ENCODE results near the gene NRXN3.

The NRXN3 gene

DNA sequence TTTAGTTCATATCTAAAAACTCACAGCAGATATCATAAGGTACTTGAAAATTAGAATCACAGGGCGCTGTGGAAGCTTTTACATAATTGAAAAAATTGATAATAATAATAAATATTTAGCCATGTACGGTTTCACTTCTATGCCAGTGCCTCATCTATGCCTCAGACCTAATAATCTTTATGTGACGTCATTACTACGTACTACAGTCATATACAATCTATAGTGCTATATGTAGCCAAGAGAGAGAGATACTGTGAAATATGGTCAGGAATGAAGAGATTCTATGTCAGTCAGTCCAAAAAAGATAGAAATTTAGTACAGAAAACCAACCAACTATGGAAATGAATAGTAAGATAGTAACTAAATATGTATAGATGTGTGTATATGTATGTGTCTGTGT lies 1010.5 kb downstream of the NRXN3 start:
- DNase-seq: no peak

GRCh38 chr14:79186523-79186922 lies 1016.4 kb downstream of the NRXN3 start:
- no peak for DNase-seq

DNA sequence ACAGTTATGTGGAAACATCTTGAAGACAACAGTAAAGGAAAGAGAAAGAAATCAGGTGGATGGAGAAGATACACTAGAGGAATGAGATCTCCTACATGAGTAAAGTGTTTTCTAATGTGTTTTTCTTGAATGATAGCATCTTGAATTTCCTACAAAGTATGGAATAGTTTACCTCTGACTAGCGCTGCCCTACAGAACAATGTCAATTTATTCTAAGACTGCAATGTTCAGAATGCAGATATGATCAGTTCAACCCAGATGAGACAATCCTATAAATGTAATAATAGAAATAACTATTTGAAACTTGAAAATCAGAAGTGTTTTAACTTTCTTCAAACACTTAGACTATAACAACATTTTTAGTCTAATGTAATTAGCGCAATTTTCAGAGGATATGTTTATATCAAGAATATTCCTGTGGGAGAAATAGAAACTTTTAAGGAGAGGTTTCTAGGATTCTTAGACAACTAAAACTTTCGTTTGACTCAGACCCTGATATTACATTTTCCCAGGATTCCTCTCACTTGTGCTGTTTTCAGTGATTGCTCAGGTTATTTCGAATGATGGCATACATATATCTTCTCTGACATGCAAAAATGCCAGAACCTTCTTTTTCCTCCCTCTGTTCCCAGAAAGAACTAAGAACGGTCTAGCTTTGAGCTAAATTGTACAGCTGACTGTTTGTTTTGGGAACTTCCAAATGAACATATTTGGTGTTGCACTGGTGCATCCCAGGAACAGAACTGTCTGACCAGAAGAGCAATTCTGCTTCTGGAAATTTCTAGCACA lies 1023.7 kb downstream of the NRXN3 start:
- no peak for DNase-seq

GRCh38 chr14:79196216-79196615 lies 1026.0 kb downstream of the NRXN3 start:
- no peak for DNase-seq

GRCh38 chr14:79197516-79197915 lies 1027.3 kb downstream of the NRXN3 start:
- no peak for DNase-seq

- no peak for DNase-seq
Measured at GRCh38 chr14:79199217-79199616, 1029.0 kb downstream of the NRXN3 start.

DNA sequence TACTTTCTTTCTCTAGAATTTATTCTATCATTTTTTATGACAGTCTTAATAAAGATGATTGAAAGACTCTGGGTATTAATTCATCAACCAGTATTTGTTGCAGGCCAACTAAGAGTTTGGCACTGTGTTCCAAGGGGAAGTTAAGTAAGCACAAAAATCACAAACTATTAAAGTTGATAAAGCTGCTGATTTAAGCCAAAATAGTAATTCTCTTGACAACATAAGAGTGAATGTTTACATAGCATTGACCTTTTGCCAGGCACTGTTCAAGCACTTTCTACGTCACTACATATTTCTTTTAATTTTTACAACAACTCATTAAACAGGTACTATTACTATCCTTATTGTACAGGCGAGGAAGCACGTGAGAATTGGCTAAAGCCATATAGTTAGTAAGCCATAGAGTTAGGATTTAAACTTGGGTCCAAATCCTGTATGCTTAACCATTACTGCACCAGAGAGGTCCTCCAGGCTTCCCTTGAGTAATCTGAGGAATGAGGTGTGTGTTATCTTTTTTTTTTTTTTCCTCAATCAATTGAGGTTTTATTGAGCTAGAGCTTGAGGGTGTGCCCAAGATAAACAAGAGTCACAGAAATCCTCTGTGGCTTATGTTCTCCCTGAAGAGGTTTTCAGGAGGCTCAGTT lies 1031.5 kb downstream of the NRXN3 start:
- no peak for DNase-seq

DNA sequence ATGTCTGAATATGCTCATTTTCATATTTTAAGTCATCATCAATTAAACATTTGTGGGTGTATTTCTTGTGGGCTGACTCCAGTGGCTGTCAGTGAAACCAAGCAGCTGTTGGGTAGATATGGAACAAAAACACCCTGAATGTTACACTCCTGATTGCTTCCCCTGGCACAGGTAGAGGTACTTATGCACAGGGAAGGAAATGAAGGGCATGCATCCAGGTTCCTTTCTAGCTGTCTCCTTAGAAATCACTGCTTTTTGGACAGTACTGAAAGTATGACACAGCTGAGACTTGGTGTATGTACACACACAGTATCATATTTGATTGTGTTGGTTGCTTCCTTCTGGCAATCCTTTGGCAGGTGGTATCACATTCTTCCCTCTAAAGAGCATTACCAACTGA lies 1034.4 kb downstream of the NRXN3 start:
- no peak for DNase-seq

DNA sequence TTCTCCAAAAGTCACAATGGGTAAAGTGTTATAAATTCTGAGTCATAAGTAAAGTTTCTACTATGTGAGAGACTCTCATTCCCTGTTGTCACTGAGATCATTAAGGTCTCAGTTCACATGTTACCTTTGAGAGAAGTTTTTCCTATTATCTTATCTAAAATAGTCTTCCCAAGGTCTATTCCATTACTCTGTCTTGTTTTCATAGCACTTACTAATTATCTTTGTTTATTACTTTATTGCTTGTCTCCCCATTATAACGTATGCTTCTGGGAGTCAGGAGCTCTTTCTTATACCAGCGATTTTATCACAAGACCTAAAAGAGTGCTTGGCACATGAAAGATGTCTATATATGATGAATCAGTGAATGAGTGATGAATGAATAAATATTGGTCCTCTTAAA lies 1039.2 kb downstream of the NRXN3 start:
- no peak for DNase-seq

- no peak for DNase-seq
Measured at GRCh38 chr14:79225815-79226214, 1055.6 kb downstream of the NRXN3 start.

DNA sequence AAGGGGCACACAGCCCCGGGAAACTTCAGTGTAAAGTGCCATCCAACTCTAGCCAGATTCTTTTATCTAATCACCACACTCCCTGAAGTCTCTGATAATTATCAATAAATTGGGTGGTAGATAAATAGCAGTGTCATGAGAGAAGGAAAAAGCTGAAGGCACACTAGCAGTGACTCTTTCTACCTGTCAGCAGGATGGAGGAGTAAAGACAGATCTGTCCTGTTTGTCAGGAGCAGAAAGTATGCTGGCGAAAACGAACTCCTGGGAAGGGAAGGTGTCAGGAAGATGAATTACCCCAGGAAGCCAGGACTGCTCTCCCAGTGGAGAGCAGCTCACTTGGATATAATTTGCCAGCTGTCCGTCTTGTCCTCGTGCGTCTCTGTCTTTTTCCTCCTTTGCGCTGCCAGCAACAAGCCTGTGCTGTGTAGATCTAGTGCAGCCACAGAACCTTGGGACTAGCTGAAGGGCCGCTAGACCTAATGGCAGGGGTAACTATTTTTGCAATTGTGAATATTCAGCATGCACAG lies 1059.3 kb downstream of the NRXN3 start:
- DNase-seq: no peak

DNA sequence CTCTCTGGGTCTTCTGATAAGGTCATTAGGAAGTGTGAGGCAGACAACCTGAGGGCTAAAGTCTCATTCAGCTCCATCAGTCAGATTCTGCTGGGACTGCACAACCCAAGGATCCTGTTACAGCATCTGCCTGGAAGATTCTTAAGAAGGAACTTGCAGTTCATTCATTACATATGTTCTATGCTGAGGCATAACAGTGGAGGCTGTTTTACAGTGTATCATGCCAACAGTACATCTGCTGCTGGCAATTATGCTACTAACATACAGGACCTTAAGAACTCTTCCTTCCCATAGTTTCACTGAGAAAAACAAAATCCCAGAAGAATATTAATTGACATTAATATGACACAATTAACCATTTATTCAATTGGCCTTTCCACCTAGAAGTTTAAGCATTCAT lies 1072.5 kb downstream of the NRXN3 start:
- DNase-seq: no peak

DNA sequence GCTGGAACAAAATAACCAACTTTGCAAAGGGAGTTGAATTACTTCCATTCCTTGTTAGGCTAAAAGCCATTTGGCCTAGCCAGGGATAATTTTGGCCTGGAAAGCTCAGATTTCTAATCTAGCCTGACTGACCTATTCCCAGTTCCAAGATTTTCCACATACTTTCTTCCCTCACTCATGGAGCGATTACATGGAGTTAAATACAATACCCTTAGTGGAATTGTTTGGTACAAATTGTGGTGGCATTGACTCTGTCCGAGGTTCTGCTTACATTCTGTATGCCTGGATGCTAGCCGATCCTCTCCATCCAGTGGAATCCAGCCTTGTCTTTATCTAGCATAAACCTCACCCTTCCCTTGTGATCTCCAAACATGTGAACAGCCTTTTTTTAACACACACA lies 1076.0 kb downstream of the NRXN3 start:
- DNase-seq: no peak

DNA sequence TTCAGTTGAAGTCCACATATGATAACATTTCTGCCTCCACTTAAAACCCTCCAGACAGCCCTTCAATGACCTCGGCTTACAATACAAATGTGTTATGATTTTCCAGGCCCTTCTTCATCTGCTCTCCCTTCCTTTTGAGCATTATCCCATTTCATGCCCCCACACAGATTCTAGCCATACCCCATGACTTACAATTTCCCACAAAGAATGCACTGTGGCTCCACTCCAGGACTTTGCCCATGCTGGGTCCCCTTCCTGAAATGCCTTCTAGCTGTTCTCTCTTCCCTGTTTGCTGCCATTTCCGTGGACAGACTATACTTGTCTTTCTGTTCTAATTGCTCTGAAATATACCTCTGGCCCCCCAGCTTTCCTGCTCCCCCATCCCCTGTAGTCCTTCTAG lies 1078.0 kb downstream of the NRXN3 start:
- DNase-seq: no peak

DNA sequence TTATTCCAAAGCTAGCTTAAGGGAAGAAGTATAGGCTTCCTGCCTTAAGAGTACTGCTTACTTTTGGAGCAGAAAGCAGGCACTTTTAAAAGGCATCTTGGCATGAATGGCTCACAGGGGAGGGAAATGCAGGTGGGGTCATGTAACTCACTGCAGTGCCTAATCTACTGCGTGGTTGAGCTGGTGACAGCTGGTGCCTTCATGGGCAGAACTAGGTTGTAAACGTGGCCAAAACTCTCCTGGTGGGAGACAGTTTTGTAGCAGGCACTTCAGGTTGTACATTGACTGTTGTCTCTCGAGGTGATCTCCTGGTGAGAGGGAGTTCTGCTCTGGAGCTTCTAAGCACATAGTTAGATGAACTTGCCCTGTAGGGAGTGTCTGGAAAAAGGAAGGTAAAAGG lies 1078.6 kb downstream of the NRXN3 start:
- no peak for DNase-seq

DNA sequence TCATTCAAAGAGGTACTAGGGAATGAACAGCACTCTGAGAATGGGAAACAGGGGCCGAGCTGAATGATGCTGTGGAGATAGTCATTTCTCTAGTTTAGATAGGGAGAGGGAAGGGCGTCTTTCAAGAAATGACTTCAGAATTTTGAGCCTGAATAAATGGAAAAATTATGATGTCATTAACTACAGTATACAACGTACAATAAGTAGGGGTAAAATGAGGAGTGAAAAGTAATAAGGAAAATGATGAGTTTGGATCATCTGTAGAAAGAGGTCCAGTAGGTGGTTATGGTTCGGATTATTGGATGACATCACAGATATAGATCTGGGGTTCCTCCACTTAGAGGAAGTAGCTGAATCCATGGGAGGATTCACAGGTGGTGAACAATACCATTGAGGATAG lies 1081.1 kb downstream of the NRXN3 start:
- no peak for DNase-seq

DNA sequence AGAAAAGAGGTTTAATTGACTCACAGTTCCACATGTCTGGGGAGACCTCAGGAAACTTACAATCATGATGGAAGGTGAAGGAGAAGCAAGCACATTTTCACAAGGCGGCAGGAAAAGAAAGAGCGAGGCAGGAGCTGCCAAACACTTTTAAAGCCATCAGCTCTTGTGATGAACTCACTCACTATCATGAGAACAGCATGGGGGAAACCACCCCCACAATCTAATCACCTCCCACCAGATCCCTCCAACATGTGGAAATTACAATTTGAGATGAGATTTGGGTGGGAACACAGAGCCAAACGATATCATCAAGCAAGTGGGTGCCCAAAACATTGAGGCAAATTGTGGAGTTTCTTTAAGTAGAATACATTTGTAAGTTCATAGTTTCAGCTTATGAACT lies 1083.4 kb downstream of the NRXN3 start:
- no peak for DNase-seq

DNA sequence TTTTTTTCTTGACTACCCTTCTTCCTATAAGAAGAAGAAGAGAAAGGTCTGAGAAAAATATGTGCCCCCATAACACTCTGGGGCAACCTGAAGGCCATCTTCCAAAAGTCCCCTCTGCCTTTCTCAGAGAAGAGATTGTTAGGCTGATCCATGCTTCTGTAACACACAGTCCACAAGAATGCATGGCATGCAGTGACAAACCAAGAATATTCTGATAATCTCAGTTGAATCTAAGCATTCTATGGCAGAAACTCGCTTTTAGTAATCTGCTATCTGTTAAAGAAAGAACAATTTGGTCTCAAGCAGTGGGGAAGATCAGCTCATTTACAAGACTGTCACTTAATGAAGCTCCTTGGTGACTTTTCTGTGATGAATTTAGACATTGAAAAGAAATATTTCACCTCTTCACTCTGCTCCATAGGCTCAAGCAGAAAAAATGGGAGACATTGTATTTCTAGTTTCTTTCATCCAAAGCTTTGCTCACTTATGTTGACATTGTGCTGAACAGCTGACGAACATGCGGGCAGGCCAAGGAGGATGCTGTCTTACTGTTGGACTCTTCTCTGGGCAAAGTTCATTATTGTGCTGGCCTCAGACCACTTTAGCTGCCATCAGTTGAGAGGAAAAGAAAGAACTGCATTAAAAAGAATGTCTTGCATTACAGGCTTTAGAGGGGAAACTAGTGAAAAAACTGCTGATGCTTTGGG lies 1084.0 kb downstream of the NRXN3 start:
- DNase-seq: no peak

- DNase-seq: no peak
Measured at GRCh38 chr14:79256380-79256779, 1086.2 kb downstream of the NRXN3 start.

GRCh38 chr14:79260406-79260805 lies 1090.2 kb downstream of the NRXN3 start:
- no peak for DNase-seq

DNA sequence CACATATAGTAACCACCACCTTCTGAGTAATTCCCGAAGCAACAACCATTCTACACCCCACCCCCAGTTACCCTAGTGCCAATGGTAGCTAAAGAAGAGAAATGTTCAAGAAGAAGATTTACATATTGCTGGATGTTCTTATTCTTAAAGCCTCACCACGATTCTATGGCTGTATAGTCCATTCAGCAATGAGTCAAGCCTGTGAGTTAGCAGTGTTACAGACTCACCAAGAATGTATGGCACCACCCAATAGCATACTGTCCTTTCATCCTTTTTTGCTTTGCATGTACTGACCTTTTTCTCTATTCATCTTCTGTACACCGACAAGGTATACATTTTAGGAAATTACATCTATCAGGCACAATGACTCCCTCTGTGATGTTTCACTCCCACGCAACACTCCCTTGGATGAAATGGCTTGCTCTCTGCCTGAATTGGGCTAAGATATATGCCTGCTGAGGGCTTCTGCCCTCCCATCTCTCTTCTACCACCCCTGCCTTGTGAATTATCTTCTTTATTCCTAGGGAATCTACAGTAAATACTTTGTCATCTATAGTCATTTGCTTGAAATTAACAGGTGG lies 1095.3 kb downstream of the NRXN3 start:
- DNase-seq: no peak

GRCh38 chr14:79270361-79270760 lies 1100.2 kb downstream of the NRXN3 start:
- DNase-seq: no peak

GRCh38 chr14:79271122-79271521 lies 1100.9 kb downstream of the NRXN3 start:
- no peak for DNase-seq
